NCI-H748 treated with DMSO at 0.1 percent for 48 hours (cell line): ENCODE data around the gene MEMO1.
"Not testable (repeated sequence)": the region's sequence is repeated elsewhere in the genome, so short reads cannot be mapped to it uniquely, and the experiment has no call there.

Source experiments
- DNase-seq: peaks from one replicate; lab custom pipeline; 2025; lab: John Stamatoyannopoulos, UW

The MEMO1 gene

GRCh38 chr2:31998731-31999383 lies 12.0 kb downstream of the MEMO1 start:
- no peak for DNase-seq

GRCh38 chr2:31997653-31998052 lies 13.2 kb downstream of the MEMO1 start:
- DNase-seq: no peak

GRCh38 chr2:31996571-31997150 lies 14.1 kb downstream of the MEMO1 start:
- DNase-seq: no peak

GRCh38 chr2:31992934-31993333 lies 17.9 kb downstream of the MEMO1 start:
- no peak for DNase-seq

- no peak for DNase-seq
Observed at GRCh38 chr2:31992025-31992579, 18.7 kb downstream of the MEMO1 start.

GRCh38 chr2:31989946-31990345 lies 20.9 kb downstream of the MEMO1 start:
- DNase-seq: no peak

- no peak for DNase-seq
Observed at GRCh38 chr2:31987454-31988220, 23.2 kb downstream of the MEMO1 start.

- no peak for DNase-seq
Observed at GRCh38 chr2:31986906-31987305, 23.9 kb downstream of the MEMO1 start.

GRCh38 chr2:31983762-31984467 lies 26.9 kb downstream of the MEMO1 start:
- DNase-seq: no peak

GRCh38 chr2:31980674-31981356 lies 30.0 kb downstream of the MEMO1 start:
- no peak for DNase-seq

GRCh38 chr2:31979956-31980355 lies 30.9 kb downstream of the MEMO1 start:
- no peak for DNase-seq

- no peak for DNase-seq
Observed at GRCh38 chr2:31979018-31979417, 31.8 kb downstream of the MEMO1 start.

GRCh38 chr2:31978436-31978835 lies 32.4 kb downstream of the MEMO1 start:
- no peak for DNase-seq

GRCh38 chr2:31973665-31974064 lies 37.1 kb downstream of the MEMO1 start:
- DNase-seq: no peak

- no peak for DNase-seq
Observed at GRCh38 chr2:31972059-31972458, 38.7 kb downstream of the MEMO1 start.

GRCh38 chr2:31969178-31969577 lies 41.6 kb downstream of the MEMO1 start:
- no peak for DNase-seq

GRCh38 chr2:31967790-31968189 lies 43.0 kb downstream of the MEMO1 start:
- no peak for DNase-seq

- DNase-seq: not testable (repeated sequence)
Observed at GRCh38 chr2:31966402-31966801, 44.4 kb downstream of the MEMO1 start.

- no peak for DNase-seq
Observed at GRCh38 chr2:31965094-31965493, 45.7 kb downstream of the MEMO1 start.

GRCh38 chr2:31962757-31963361 lies 47.9 kb downstream of the MEMO1 start:
- DNase-seq: no peak

- no peak for DNase-seq
Observed at GRCh38 chr2:31958140-31958717, 52.6 kb downstream of the MEMO1 start.
